RPMI8226 (cell line): ENCODE results near the gene PPP1R3G.

ENCODE experiments used
- DNase-seq: peaks from one replicate; pipeline ENCODE4 v3.0.0-alpha.2; 2015

Gene PPP1R3G

GRCh38 chr6:5121956-5122355 lies 36.8 kb downstream of the PPP1R3G start:
- DNase-seq, result no peak

DNA sequence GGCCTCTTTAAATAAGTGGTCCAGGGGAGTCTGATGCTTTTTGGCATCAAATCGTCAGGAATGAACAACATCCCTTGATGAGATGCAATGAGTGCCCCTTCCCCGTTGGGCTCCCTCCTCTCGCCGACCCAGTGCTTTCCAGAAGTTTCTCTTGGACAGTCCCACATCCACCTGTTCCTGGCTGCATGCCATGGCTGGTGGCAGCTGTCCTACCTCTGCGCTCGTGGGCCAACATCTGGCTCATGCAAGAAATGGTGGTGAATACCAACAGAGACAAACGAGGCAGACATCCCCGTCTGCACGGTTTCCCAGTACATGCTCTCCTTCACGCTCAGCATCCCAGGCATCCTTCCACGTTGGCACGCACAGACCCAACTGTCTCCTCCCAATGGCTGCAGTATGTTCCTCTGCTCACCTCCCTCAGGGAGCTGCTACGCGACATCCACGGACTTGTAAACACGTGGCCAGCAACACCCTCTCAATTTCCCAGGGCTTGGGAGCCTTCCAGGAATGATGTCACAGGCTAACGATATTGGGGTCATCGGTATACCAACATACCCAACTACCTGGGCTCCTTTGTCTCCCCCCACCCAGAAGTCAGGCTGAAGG lies 37.5 kb downstream of the PPP1R3G start:
- no peak for DNase-seq

DNA sequence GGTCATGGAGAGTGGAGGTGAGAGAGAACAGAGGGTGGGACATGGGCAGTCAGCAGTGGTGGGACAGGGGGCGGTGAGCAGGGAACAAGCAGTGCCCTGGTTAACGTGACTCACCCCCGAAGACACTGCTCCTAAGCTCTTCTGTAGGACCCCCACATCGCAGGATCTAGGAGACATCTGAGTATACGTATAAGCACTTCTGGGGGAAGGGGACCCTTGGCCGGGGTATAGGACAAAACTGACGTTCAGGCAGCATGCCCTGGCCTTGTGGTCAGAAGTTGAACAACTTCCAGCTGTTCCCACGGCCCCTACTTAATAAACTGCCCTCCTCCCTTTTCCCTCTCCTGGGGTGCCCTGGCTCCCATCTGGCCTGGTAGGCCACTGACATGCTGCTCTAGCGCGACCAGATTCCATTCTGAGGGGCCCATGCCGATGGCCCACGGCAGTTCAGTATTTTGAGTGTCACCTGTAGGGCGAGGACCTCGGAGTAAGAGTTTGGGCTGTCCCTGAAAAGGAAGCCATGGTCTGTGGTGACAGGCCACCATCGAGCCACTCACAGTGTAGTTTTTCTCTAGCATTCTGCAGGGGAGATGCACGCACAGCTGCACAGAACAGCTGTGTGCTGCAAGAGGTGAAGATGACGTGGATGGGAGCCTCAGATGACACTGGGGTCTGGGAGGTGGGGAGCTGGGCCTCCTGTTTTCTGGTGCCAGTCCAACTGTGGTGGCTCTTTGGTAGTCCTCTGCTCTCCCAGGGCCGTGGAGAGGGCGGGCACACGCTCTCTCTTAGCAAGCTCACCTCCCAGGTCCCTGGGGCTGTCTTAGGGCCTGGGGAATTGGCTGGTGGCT lies 38.4 kb downstream of the PPP1R3G start:
- no peak for DNase-seq

DNA sequence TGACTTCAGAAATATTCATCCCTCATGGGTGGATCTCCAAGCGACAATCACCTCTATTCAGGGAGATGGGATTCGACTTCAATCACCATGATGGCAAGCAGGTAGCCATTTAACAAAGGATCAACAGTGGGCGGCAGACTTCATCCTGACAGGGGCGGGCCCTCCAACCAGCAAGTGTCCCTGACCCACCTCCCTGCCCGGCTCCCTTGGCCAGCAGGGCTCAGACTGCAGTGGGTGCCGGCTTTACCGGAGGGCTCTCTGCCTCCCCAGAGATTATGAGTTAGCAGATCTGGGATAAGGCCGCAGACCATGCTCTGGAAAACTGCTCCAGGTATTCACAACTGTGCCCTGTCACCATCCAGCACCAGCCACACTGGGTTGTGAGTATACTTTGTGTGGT lies 39.4 kb downstream of the PPP1R3G start:
- DNase-seq, result no peak

GRCh38 chr6:5125152-5126006 lies 40.2 kb downstream of the PPP1R3G start:
- no peak for DNase-seq

DNA sequence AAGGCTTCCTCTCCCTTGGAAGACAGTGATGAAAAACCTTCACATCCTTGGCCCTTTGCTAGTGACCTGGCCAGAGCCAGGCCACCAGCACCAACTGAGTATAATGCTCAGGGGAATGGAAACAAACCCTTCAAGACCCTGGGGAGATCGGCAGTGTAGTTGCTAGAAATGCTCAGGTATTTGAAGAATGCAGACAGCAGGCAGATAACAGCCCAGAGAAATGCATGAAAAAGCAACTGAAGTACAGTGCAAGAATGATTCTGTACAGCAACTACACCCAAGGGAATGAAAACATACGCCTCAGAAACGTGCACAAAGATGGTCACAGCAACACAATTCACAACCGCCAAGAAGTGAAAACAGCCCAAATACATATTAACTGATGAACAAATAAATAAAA lies 41.1 kb downstream of the PPP1R3G start:
- DNase-seq, result no peak

GRCh38 chr6:5127106-5127687 lies 42.1 kb downstream of the PPP1R3G start:
- DNase-seq, result no peak

- DNase-seq, result no peak
These were observed 43.2 kb downstream of the PPP1R3G start for GRCh38 chr6:5128351-5128750.

GRCh38 chr6:5130135-5130866 lies 45.2 kb downstream of the PPP1R3G start:
- DNase-seq, result no peak

GRCh38 chr6:5132731-5133130 lies 47.6 kb downstream of the PPP1R3G start:
- no peak for DNase-seq

DNA sequence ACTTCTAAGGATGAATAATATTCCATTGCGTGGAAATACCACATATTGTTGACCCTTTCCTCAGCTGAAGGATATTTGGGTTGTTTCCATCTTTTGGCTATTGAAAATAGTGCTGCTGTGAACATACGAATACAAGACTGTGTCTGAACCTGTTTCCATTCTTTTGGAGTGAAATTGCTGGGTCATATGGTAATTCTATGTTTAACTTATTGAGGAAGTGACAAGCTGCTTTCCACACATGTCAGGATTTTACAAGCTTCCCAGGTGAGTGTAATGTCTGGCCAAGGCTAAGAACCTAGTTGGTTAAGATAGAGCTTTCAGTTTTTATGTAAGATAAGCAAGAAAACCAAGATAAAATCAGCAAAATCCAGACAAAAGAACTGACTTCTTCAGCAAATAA lies 48.8 kb downstream of the PPP1R3G start:
- no peak for DNase-seq

DNA sequence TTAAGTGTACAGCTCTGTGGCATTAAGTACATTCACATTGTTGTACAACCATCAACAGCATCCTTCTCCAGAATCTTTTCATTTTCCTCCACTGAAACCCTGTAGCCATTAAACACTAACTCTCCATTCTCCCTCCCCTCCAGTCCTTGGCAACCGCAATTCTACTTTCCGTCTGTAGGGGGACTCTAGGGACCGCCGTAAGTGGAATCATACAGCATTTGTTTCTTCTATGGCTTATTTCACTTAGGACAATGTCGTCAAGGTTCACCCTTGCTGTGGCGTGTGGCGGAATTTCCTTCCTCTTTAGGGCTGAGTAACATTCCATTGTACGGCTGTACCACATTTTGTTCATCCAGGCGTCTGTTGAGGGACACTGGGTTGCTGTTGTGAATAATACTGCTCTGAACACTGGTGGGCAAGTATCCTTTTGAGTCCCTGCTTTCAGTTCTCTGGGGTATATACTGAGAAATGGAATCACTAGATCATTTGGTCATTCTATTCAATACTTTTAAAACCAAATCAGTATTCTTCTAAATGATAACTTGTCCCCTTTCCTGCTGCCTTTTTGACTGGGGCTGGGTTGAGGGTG lies 50.7 kb downstream of the PPP1R3G start:
- DNase-seq, result peak; percentile 18

GRCh38 chr6:5136851-5137250 lies 51.7 kb downstream of the PPP1R3G start:
- no peak for DNase-seq
